ENCODE results near the gene EFHC1.

EFHC1 gene

DNA sequence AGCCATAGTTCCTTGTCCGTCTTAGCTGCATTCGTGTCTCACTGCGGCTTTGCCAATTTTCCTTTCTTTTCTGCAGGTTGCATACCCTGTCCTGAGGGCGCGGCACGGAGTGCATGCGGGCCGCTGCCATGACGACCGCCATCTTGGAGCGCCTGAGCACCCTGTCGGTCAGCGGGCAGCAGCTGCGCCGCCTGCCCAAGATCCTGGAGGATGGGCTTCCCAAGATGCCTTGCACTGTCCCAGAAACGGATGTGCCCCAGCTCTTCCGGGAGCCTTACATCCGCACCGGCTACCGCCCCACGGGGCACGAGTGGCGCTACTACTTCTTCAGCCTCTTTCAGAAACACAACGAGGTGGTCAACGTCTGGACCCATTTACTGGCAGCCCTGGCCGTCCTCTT, 17.1 kb upstream of the EFHC1 start:
- H3K27me3 Mint-ChIP-seq (ENCODE audit: low read depth): no peaks in the 10 kb centered on the region
- no peak overlapping the region for H3K27ac Mint-ChIP-seq
- H3K9me3 Mint-ChIP-seq: no peaks in the 10 kb centered on the region
- H3K4me3 Mint-ChIP-seq: no peak overlapping the region
- H3K36me3 Mint-ChIP-seq (ENCODE audit: low read depth): peaks cover 9% of the 10 kb centered on the region
- H3K4me1 Mint-ChIP-seq: no peaks in the 10 kb centered on the region
- TF ChIP-seq, protein P1, sequence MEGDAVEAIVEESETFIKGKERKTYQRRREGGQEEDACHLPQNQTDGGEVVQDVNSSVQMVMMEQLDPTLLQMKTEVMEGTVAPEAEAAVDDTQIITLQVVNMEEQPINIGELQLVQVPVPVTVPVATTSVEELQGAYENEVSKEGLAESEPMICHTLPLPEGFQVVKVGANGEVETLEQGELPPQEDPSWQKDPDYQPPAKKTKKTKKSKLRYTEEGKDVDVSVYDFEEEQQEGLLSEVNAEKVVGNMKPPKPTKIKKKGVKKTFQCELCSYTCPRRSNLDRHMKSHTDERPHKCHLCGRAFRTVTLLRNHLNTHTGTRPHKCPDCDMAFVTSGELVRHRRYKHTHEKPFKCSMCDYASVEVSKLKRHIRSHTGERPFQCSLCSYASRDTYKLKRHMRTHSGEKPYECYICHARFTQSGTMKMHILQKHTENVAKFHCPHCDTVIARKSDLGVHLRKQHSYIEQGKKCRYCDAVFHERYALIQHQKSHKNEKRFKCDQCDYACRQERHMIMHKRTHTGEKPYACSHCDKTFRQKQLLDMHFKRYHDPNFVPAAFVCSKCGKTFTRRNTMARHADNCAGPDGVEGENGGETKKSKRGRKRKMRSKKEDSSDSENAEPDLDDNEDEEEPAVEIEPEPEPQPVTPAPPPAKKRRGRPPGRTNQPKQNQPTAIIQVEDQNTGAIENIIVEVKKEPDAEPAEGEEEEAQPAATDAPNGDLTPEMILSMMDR (IDR thresholded peaks at IDR 0.05; ENCODE audit: unreplicated experiment in 3 of 3): no peak

DNA sequence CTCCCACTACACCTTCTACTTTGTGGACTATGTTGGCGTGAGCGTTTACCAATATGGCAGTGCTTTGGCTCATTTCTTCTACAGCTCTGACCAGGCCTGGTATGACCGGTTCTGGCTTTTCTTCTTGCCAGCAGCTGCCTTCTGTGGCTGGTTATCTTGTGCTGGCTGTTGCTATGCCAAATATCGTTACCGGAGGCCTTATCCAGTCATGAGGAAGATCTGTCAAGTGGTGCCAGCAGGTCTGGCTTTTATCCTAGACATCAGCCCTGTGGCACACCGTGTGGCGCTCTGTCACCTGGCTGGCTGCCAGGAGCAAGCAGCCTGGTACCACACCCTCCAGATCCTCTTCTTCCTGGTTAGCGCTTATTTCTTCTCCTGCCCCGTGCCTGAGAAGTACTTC, 16.5 kb upstream of the EFHC1 start:
- TF ChIP-seq, protein P1 (IDR thresholded peaks at IDR 0.05; ENCODE audit: unreplicated experiment in 3 of 3): no peak
- H3K9me3 Mint-ChIP-seq: no peaks in the 10 kb centered on the region
- H3K27ac Mint-ChIP-seq: no peak overlapping the region
- H3K4me3 Mint-ChIP-seq: no peak overlapping the region
- H3K36me3 Mint-ChIP-seq (ENCODE audit: low read depth): peaks cover 9% of the 10 kb centered on the region
- H3K27me3 Mint-ChIP-seq (ENCODE audit: low read depth): no peaks in the 10 kb centered on the region
- no peaks in the 10 kb centered on the region for H3K4me1 Mint-ChIP-seq

DNA sequence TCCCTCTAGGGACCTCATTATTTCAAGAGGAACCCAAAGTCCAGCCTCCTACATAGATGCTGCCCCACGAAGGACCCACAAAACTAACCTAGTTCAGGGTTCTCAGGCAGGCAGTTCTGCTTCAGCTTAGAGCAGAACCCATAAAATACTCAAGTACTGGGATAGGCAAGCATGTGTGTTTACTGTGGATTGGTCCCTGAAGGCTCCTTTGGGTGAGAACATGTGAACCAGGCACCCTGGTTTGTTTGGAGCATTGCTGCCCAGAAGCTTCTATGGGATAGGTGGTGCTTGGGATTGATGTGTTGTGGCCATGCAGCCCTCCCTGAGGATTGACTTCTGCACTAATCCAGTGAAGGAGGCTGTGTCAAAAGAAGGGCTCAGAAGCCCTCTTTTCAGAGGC, 14.9 kb upstream of the EFHC1 start:
- Mint-ChIP-seq H3K27me3 (ENCODE audit: low read depth) (no peaks in the 10 kb centered on the region), H3K4me1 (no peaks in the 10 kb centered on the region), H3K9me3 (no peaks in the 10 kb centered on the region), H3K27ac (no peak overlapping the region), H3K4me3 (no peak overlapping the region), H3K36me3 (ENCODE audit: low read depth) (peaks cover 9% of the 10 kb centered on the region)
- TF ChIP-seq, protein P1 (IDR thresholded peaks at IDR 0.05; ENCODE audit: unreplicated experiment in 3 of 3): no peak

DNA sequence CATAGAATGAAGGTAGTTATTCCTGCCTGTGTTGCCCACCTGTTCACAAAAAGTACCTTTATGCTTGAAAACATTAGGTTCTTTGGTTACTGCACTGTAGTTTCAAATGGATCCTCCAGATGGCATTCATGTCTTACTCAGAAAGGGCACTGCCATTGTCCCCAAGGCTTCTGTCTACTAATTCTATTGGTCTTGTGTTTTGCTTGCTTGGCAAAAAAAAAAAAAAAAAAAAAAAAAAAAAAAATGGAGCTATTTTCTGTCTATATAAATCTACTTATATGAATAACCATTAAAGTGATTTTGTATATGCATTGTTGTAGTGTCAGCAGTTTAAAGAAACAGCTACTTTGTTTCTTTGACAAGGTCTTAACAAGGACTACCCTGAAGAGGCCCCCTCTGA, 12.7 kb upstream of the EFHC1 start:
- Mint-ChIP-seq H3K36me3 (ENCODE audit: low read depth) (peaks cover 9% of the 10 kb centered on the region), H3K4me1 (no peaks in the 10 kb centered on the region), H3K27ac (no peak overlapping the region), H3K27me3 (ENCODE audit: low read depth) (no peaks in the 10 kb centered on the region), H3K4me3 (no peak overlapping the region), H3K9me3 (no peaks in the 10 kb centered on the region)
- TF ChIP-seq, protein P1 (IDR thresholded peaks at IDR 0.05; ENCODE audit: unreplicated experiment in 3 of 3): peak; percentile 45 to 65 (median 59)

DNA sequence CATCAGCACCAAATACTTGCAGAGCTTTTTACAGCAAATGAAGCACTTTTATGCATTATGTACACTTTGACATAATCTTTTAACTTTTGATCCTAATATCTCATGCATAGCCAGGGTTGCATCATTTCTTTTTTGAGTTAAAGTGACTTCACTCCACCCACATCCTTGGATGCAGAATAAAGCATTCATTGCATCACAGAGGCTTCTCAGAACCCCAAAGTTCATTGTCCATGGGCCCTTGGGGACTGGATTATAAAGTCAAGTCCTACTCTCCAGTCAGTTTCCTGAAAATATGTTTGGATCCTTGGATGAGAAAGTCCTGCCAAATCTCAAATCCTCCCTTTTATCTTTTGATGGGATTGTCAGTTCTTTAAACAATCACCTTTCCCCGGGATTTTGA, 10.6 kb upstream of the EFHC1 start:
- Mint-ChIP-seq H3K27me3 (ENCODE audit: low read depth) (no peaks in the 10 kb centered on the region), H3K4me3 (no peak overlapping the region), H3K9me3 (no peaks in the 10 kb centered on the region), H3K4me1 (no peaks in the 10 kb centered on the region), H3K27ac (peak overlapping the region in 1 of 3 experiments; percentile 23), H3K36me3 (ENCODE audit: low read depth) (no peaks in the 10 kb centered on the region)
- TF ChIP-seq, protein P1 (IDR thresholded peaks at IDR 0.05; ENCODE audit: unreplicated experiment in 3 of 3): no peak

DNA sequence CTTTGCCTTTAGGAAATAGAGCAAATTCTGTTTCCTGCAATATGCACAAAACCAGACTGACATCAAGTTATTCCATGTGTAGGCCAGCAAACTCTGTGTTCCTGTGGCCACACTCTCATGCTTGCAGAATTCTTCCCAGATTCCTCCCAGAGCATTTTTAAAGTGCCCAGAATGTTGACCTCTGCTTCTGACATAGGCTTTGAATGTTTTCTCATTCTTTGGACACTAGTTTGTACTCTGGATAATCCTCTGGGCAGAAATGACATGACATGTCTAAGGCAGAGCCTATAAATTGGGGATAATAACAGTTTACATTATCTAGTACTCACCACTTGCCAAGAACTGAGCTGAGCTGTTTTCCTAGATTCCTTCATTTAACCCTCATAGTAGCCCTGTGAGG, 9.2 kb upstream of the EFHC1 start:
- Mint-ChIP-seq H3K27me3 (ENCODE audit: low read depth) (no peaks in the 10 kb centered on the region), H3K4me3 (no peak overlapping the region), H3K27ac (no peak overlapping the region), H3K4me1 (no peaks in the 10 kb centered on the region), H3K36me3 (ENCODE audit: low read depth) (no peaks in the 10 kb centered on the region), H3K9me3 (no peaks in the 10 kb centered on the region)
- TF ChIP-seq, protein P1 (IDR thresholded peaks at IDR 0.05; ENCODE audit: unreplicated experiment in 3 of 3): no peak
